Endodermal cell (in vitro differentiated cells): ENCODE results near the gene BPIFB2. TPM values are rescaled to one million over a fixed set of nuclear protein-coding genes. Genes with fewer than 3 reads are reported as not detected.
"Not testable (repeated sequence)": the region's sequence is repeated elsewhere in the genome, so short reads cannot be mapped to it uniquely, and the experiment has no call there.

Experiments
- DNase-seq: peaks from one replicate; pipeline ENCODE4 v3.0.0-alpha.2; 2017
- H3K27ac ChIP-seq: 2 replicates; pipeline ENCODE4 v1.5.1; 2013; ENCODE audit warnings: mild to moderate bottlenecking, low read depth, low read length, moderate library complexity
- H3K27me3 ChIP-seq: 2 replicates; pipeline ENCODE4 v1.6.1; 2013; ENCODE audit warnings: mild to moderate bottlenecking, low read length, moderate library complexity; ENCODE audit not compliant: insufficient read depth, control insufficient read depth, poor library complexity, severe bottlenecking
- H3K36me3 ChIP-seq: 2 replicates; pipeline ENCODE4 v1.7.0; 2013; ENCODE audit warnings: mild to moderate bottlenecking, low read length, moderate library complexity; ENCODE audit not compliant: control insufficient read depth, insufficient read depth
- H3K4me1 ChIP-seq: one replicate; pipeline ENCODE4 v1.7.0; 2013; ENCODE audit warnings: low read length; ENCODE audit not compliant: control insufficient read depth, insufficient read depth
- H3K4me3 ChIP-seq: 2 replicates; pipeline ENCODE4 v1.5.1; 2013; ENCODE audit warnings: mild to moderate bottlenecking, low read length, moderate library complexity
- H3K9ac ChIP-seq: 2 replicates; pipeline ENCODE4 v1.6.1; 2013; ENCODE audit warnings: mild to moderate bottlenecking, low read length, moderate library complexity; ENCODE audit not compliant: poor library complexity, severe bottlenecking; ENCODE audit errors: extremely low read depth
- H3K9me3 ChIP-seq: 2 replicates; pipeline ENCODE4 v1.6.1; 2013; ENCODE audit warnings: mild to moderate bottlenecking, low read length, moderate library complexity; ENCODE audit not compliant: control insufficient read depth
- H3K27ac Mint-ChIP-seq: 2 replicates; pipeline ENCODE4 v1.8.0; 2020; ENCODE audit warnings: mixed read lengths
- H3K27me3 Mint-ChIP-seq: 2 replicates; pipeline ENCODE4 v1.8.0; 2021; ENCODE audit warnings: mild to moderate bottlenecking, mixed read lengths; ENCODE audit not compliant: insufficient read depth
- H3K36me3 Mint-ChIP-seq: 2 replicates; pipeline ENCODE4 v1.8.0; 2020; ENCODE audit warnings: low read depth, mixed read lengths
- H3K4me1 Mint-ChIP-seq: 2 replicates; pipeline ENCODE4 v1.8.0; 2020; ENCODE audit warnings: mixed read lengths
- H3K4me3 Mint-ChIP-seq: 2 replicates; pipeline ENCODE4 v1.8.0; 2020; ENCODE audit warnings: mild to moderate bottlenecking, moderate library complexity, mixed read lengths
- H3K9me3 Mint-ChIP-seq: 2 replicates; pipeline ENCODE4 v1.8.0; 2020; ENCODE audit warnings: mild to moderate bottlenecking, mixed read lengths
- WGBS, 2 experiments: methylation state at CpG; one replicate each; pipeline versions ENCODE4 v1.1.5 to v1.1.7; 2013; ENCODE audit warnings: missing lambda C conversion rate in 2 of 2, mixed read lengths in 1 of 2; ENCODE audit not compliant: insufficient coverage in 1 of 2, insufficient read length in 1 of 2; 5-methylcytosine and 5-hydroxymethylcytosine counted together
- total RNA-seq, 2 donors: library from RNA; stranded (reverse); fragmentation: NEBNext Ultra II Directional in 1 of 2; extraction: Animal tissue kit (Norgen Biotek cat#: 25700) in 1 of 2; gene quantifications; 2 replicates in 1 of 2; 3 replicates in 1 of 2; pipeline ENCODE4 v1.2.1, GENCODE V29; 2021
- TF ChIP-seq, protein P1 (sequence below): fragments of 200-600 bp; sonication (generic); conservative IDR thresholded peaks from 2 replicates; pipeline ENCODE4 v1.5.0; 2021; ENCODE audit warnings: antibody characterized with exemption, mild to moderate bottlenecking

Gene BPIFB2
- total RNA-seq, 2 donors from 2014 or later = not detected

DNA sequence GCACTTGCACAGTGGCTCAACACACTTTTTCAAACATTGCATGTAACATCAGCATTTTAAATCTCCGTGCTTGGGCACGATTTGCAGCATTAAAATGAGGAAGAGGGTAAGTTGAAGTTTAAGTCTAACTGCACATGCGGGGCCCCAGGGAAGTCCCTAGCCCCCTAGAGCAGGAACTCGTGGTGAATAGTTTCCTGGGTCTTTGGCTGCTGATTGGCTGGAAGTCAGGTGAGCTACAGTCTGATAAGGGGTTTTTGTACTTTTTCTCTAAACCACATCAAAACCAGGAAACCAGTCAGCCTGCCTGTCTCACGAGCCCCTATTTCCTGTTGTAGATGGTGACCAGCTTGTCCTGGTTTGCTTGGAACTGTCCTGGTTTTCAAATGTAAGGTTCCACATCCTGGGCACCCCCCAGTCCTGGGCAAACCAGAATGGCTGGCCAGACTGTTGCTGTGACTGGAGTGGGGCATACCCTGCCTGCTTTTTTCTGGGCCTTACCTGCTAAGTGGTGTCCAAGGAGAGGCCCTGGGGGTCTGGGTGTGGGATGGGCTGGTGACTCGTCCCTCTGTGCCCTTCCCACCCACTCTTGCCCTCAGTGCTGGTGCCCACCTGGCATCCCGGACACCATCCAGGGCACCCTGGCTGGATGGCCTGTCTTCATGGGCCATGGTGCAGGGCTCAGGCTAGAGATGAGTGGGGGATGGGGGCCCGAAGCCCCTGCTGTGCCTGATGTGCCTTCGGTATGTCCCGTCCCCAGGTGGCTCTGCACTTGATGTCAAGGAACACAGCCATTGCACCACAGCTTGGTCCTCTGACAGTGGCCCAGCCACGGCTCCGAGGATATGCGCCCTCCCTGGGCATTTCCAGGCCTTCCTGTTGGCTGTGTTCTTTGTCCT lies 35.1 kb upstream of the BPIFB2 start:
- no peaks in the 10 kb centered on the region for H3K27me3 Mint-ChIP-seq
- H3K9me3 Mint-ChIP-seq = peaks cover 14% of the 10 kb centered on the region
- H3K4me3 Mint-ChIP-seq = no peak overlapping the region
- Histone ChIP-seq H3K27me3 (no peaks in the 10 kb centered on the region), H3K9me3 (no peaks in the 10 kb centered on the region), H3K36me3 (no peaks in the 10 kb centered on the region), H3K4me1 (peaks cover 14% of the 10 kb centered on the region), H3K9ac (no peak overlapping the region), H3K27ac (peak overlapping the region; percentile 89), H3K4me3 (no peak overlapping the region)
- H3K4me1 Mint-ChIP-seq = peaks cover 59% of the 10 kb centered on the region
- DNase-seq = peak; percentile 66
- no peak overlapping the region for H3K27ac Mint-ChIP-seq
- WGBS, 2 experiments = 87 to 88% methylated on average over 8 to 13 of the region's 13 CpGs
- TF ChIP-seq, protein P1, sequence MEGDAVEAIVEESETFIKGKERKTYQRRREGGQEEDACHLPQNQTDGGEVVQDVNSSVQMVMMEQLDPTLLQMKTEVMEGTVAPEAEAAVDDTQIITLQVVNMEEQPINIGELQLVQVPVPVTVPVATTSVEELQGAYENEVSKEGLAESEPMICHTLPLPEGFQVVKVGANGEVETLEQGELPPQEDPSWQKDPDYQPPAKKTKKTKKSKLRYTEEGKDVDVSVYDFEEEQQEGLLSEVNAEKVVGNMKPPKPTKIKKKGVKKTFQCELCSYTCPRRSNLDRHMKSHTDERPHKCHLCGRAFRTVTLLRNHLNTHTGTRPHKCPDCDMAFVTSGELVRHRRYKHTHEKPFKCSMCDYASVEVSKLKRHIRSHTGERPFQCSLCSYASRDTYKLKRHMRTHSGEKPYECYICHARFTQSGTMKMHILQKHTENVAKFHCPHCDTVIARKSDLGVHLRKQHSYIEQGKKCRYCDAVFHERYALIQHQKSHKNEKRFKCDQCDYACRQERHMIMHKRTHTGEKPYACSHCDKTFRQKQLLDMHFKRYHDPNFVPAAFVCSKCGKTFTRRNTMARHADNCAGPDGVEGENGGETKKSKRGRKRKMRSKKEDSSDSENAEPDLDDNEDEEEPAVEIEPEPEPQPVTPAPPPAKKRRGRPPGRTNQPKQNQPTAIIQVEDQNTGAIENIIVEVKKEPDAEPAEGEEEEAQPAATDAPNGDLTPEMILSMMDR = no peak
- no peaks in the 10 kb centered on the region for H3K36me3 Mint-ChIP-seq

GRCh38 chr20:32973077-32973717 lies 34.3 kb upstream of the BPIFB2 start:
- peaks cover 18% of the 10 kb centered on the region for H3K9me3 Mint-ChIP-seq
- H3K4me3 ChIP-seq = no peak overlapping the region
- peaks cover 63% of the 10 kb centered on the region for H3K4me1 Mint-ChIP-seq
- WGBS, 2 experiments = 90 to 92% methylated on average over 2 to 10 of the region's 10 CpGs
- no peaks in the 10 kb centered on the region for H3K36me3 ChIP-seq
- no peak overlapping the region for H3K27ac Mint-ChIP-seq
- no peaks in the 10 kb centered on the region for H3K36me3 Mint-ChIP-seq
- TF ChIP-seq, protein P1 = no peak
- H3K4me1 ChIP-seq = peaks cover 14% of the 10 kb centered on the region
- DNase-seq = peak; percentile 75
- H3K27ac ChIP-seq = no peak overlapping the region
- H3K9ac ChIP-seq = peak overlapping the region; percentile 84
- H3K9me3 ChIP-seq = no peaks in the 10 kb centered on the region
- H3K27me3 ChIP-seq = no peaks in the 10 kb centered on the region
- H3K4me3 Mint-ChIP-seq = no peak overlapping the region
- no peaks in the 10 kb centered on the region for H3K27me3 Mint-ChIP-seq

GRCh38 chr20:32974204-32975064 lies 33.1 kb upstream of the BPIFB2 start:
- H3K4me3 ChIP-seq, H3K9me3 ChIP-seq, H3K27me3 ChIP-seq, H3K36me3 Mint-ChIP-seq, H3K4me3 Mint-ChIP-seq, H3K27me3 Mint-ChIP-seq, H3K36me3 ChIP-seq, H3K27ac Mint-ChIP-seq: not testable (repeated sequence)
- DNase-seq = peak; percentile 89
- H3K9ac ChIP-seq = peak overlapping the region; percentile 84
- Mint-ChIP-seq H3K9me3 (peaks cover 18% of the 10 kb centered on the region), H3K4me1 (peaks cover 60% of the 10 kb centered on the region)
- WGBS, 2 experiments = 48 to 70% methylated on average over 7 to 9 of the region's 9 CpGs
- peak overlapping the region; percentile 77 for H3K27ac ChIP-seq
- peaks cover 14% of the 10 kb centered on the region for H3K4me1 ChIP-seq

GRCh38 chr20:32975121-32975520 lies 32.4 kb upstream of the BPIFB2 start:
- not testable (repeated sequence) for H3K27me3 ChIP-seq, H3K27ac Mint-ChIP-seq, H3K27me3 Mint-ChIP-seq, H3K4me3 Mint-ChIP-seq, H3K36me3 ChIP-seq, H3K9me3 ChIP-seq, H3K4me3 ChIP-seq, H3K36me3 Mint-ChIP-seq
- Mint-ChIP-seq H3K4me1 (peaks cover 53% of the 10 kb centered on the region), H3K9me3 (peaks cover 18% of the 10 kb centered on the region)
- Histone ChIP-seq H3K4me1 (peaks cover 14% of the 10 kb centered on the region), H3K9ac (peak overlapping the region; percentile 84), H3K27ac (peak overlapping the region; percentile 77)
- 43 to 79% methylated on average over 3 to 4 of the region's 4 CpGs for WGBS, 2 experiments
- DNase-seq = peak; percentile 56
